Nephron (organoid): ENCODE measurements around the gene HDAC9.

Source experiments
- H3K27ac Mint-ChIP-seq, 3 experiments: 2 replicates each; pipeline ENCODE4 v1.8.0; 2020; ENCODE audit warnings: mixed read lengths in 3 of 3, mild to moderate bottlenecking in 2 of 3, moderate library complexity in 1 of 3
- H3K27me3 Mint-ChIP-seq: 2 replicates; pipeline ENCODE4 v1.8.0; 2021; ENCODE audit warnings: low read depth, mild to moderate bottlenecking, moderate library complexity, mixed read lengths
- H3K36me3 Mint-ChIP-seq: 2 replicates; pipeline ENCODE4 v1.8.0; 2020; ENCODE audit warnings: low read depth, mixed read lengths
- H3K4me1 Mint-ChIP-seq: 2 replicates; pipeline ENCODE4 v1.8.0; 2020; ENCODE audit warnings: mixed read lengths
- H3K4me3 Mint-ChIP-seq, 3 experiments: 2 replicates each; pipeline ENCODE4 v1.8.0; 2020; ENCODE audit warnings: mild to moderate bottlenecking in 3 of 3, mixed read lengths in 3 of 3, moderate library complexity in 2 of 3
- H3K9me3 Mint-ChIP-seq: 2 replicates; pipeline ENCODE4 v1.8.0; 2020; ENCODE audit warnings: mixed read lengths
- CTCF ChIP-seq, 3 experiments: fragments of 200-600 bp; sonication (generic); IDR thresholded peaks; one replicate each; pipeline ENCODE4 v1.5.0; 2021; ENCODE audit warnings: antibody characterized with exemption in 3 of 3; ENCODE audit not compliant: unreplicated experiment in 3 of 3

The HDAC9 gene

GRCh38 chr7:18698258-18698734 is 202.7 kb downstream of the HDAC9 start:
- Mint-ChIP-seq H3K27me3 (no peaks in the 10 kb centered on the region), H3K9me3 (no peaks in the 10 kb centered on the region), H3K36me3 (no peaks in the 10 kb centered on the region), H3K4me1 (peaks cover 22% of the 10 kb centered on the region), H3K4me3 (no peak overlapping the region), H3K27ac (no peak overlapping the region)
- no peak for TF ChIP-seq CTCF (IDR thresholded peaks at IDR 0.05; ENCODE audit: unreplicated experiment in 3 of 3)

DNA sequence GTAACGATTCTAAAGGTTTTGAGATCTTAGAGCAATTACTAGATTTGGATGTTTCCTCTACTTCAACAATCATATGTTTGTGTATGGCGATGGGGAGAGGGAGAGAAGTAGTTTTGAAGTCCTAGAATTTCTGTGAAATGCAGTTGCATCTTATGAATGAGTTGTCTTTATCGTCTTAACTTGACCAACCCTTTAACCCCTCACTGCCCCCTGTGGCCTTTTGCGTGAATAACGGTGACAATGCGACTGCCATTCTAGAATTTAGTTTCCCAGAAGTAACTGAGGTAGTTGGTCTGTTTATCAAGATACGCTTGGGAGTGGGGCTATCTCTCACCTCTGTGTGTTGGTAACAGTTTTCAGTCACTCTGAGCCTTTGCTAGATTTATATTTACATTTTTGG is 204.6 kb downstream of the HDAC9 start:
- Mint-ChIP-seq H3K4me3 (no peak overlapping the region), H3K4me1 (peaks cover 15% of the 10 kb centered on the region), H3K9me3 (no peaks in the 10 kb centered on the region), H3K36me3 (no peaks in the 10 kb centered on the region), H3K27ac (no peak overlapping the region), H3K27me3 (no peaks in the 10 kb centered on the region)
- no peak for TF ChIP-seq CTCF (IDR thresholded peaks at IDR 0.05; ENCODE audit: unreplicated experiment in 3 of 3)

DNA sequence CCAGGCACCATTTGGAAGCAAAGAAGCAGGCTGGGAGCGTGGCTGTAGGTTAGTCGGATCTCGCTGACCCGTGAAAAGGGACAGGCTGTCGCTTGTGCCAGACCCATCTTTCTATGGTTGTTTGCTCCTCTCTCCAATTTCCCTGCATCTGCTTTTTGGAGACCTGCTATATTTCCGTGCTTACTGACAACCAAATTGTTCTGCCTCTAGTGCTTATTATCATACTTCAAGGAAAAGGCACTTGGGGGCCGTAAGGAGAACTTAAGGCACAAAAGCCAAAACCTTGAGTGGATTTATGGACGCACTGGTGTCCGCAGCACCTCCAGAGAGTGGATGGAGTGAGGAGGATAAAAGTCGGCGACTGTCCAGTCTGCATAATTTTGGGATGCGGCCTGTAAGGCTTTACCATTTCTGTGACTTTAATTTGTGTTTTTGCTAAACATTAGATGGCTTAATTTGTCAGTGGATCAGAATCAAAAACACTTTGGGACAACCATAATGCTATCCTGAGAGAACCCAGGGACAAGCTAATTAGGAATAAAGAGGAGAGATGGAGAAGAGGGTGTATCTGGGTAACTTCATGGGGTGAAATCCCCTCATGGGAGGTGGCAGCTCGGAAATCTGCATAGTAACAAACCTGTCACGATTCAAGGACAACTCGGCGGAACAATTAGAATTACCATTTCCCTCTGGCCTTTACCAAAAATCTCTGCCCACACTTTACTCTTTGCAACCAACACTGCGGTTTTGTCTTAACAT is 206.7 kb downstream of the HDAC9 start:
- Mint-ChIP-seq H3K4me1 (peaks cover 24% of the 10 kb centered on the region), H3K27me3 (no peaks in the 10 kb centered on the region), H3K27ac (peak overlapping the region in 1 of 3 experiments; percentile 16), H3K36me3 (no peaks in the 10 kb centered on the region), H3K9me3 (no peaks in the 10 kb centered on the region), H3K4me3 (no peak overlapping the region)
- no peak for TF ChIP-seq CTCF (IDR thresholded peaks at IDR 0.05; ENCODE audit: unreplicated experiment in 3 of 3)

- no peaks in the 10 kb centered on the region for H3K36me3 Mint-ChIP-seq
- H3K9me3 Mint-ChIP-seq = no peaks in the 10 kb centered on the region
- no peaks in the 10 kb centered on the region for H3K27me3 Mint-ChIP-seq
- no peak overlapping the region for H3K4me3 Mint-ChIP-seq
- no peak for TF ChIP-seq CTCF (IDR thresholded peaks at IDR 0.05; ENCODE audit: unreplicated experiment in 3 of 3)
- H3K27ac Mint-ChIP-seq = no peak overlapping the region
- H3K4me1 Mint-ChIP-seq = peaks cover 26% of the 10 kb centered on the region
Observed at GRCh38 chr7:18703685-18704084, 208.1 kb downstream of the HDAC9 start.

DNA sequence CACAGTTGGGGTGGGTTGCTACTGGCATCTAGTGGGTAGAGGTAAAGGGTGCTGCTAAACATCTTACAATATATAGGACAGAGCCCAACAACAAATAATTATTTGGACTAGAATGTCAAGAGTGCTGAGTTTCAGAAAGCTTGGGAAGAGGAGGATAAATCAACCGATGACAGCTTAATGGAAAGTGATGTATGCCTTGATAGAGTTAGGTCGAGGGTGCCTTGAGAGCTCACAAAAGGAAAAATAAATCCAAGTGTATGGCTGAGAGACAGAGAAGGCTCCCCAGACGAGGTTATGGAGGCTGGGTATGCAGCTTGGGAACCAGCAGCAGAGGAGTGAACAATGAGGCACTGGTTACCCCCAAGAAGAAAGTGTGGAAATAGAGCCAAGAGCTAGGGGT is 211.1 kb downstream of the HDAC9 start:
- no peak for TF ChIP-seq CTCF (IDR thresholded peaks at IDR 0.05; ENCODE audit: unreplicated experiment in 3 of 3)
- H3K27me3 Mint-ChIP-seq = no peaks in the 10 kb centered on the region
- H3K9me3 Mint-ChIP-seq = no peaks in the 10 kb centered on the region
- no peak overlapping the region for H3K4me3 Mint-ChIP-seq
- H3K4me1 Mint-ChIP-seq = peaks cover 26% of the 10 kb centered on the region
- H3K36me3 Mint-ChIP-seq = no peaks in the 10 kb centered on the region
- H3K27ac Mint-ChIP-seq = peak overlapping the region; percentile 23 to 64 (median 26)

DNA sequence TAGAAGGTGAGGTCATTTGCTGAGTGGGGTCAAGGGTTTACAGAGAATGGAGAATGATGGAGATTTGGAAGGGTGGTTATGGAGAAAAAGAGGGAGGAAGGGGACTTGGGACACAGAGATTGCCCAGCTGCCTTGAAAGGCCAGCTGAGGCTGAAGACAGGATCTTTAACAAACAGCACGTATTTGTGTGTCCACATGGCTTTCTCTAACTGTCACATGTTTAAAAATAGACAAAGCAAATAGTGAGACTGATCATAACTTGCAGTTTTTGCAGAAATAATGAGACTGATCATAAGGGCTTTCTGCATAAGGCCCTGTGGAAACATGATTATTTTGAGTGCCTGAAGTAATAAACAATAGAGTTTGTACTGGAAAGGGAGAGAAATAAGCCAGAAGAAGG is 212.7 kb downstream of the HDAC9 start:
- no peak overlapping the region for H3K4me3 Mint-ChIP-seq
- no peaks in the 10 kb centered on the region for H3K9me3 Mint-ChIP-seq
- H3K27ac Mint-ChIP-seq = peak overlapping the region; percentile 4 to 78 (median 49)
- no peak for TF ChIP-seq CTCF (IDR thresholded peaks at IDR 0.05; ENCODE audit: unreplicated experiment in 3 of 3)
- H3K27me3 Mint-ChIP-seq = no peaks in the 10 kb centered on the region
- no peaks in the 10 kb centered on the region for H3K36me3 Mint-ChIP-seq
- H3K4me1 Mint-ChIP-seq = peaks cover 19% of the 10 kb centered on the region
